ENCODE results near the gene CERS6.

The CERS6 gene

GRCh38 chr2:168698969-168699368 is 242.9 kb downstream of the CERS6 start:
- no peak for DNase-seq (ENCODE audit: low read depth)
- no peak overlapping the region for H3K4me3 ChIP-seq (ENCODE audit: low read depth, low read length)
- no peak for TF ChIP-seq CTCF (conservative IDR thresholded peaks at IDR 0.05; ENCODE audit: low read depth, low read length)

- DNase-seq (ENCODE audit: low read depth), result peak; percentile 96
- no peak overlapping the region for H3K4me3 ChIP-seq (ENCODE audit: low read depth, low read length)
- TF ChIP-seq CTCF (conservative IDR thresholded peaks at IDR 0.05; ENCODE audit: low read depth, low read length), result no peak
These were observed 243.9 kb downstream of the CERS6 start for GRCh38 chr2:168699844-168700417.

- no peak overlapping the region for H3K4me3 ChIP-seq (ENCODE audit: low read depth, low read length)
- TF ChIP-seq CTCF (conservative IDR thresholded peaks at IDR 0.05; ENCODE audit: low read depth, low read length), result no peak
- DNase-seq (ENCODE audit: low read depth), result no peak
These were observed 244.7 kb downstream of the CERS6 start for GRCh38 chr2:168700615-168701245.

- no peak for TF ChIP-seq CTCF (conservative IDR thresholded peaks at IDR 0.05; ENCODE audit: low read depth, low read length)
- H3K4me3 ChIP-seq (ENCODE audit: low read depth, low read length), result no peak overlapping the region
- DNase-seq (ENCODE audit: low read depth), result no peak
These were observed 246.5 kb downstream of the CERS6 start for GRCh38 chr2:168702579-168702978.

- TF ChIP-seq CTCF (conservative IDR thresholded peaks at IDR 0.05; ENCODE audit: low read depth, low read length), result no peak
- no peak for DNase-seq (ENCODE audit: low read depth)
- H3K4me3 ChIP-seq (ENCODE audit: low read depth, low read length), result no peak overlapping the region
These were observed 247.9 kb downstream of the CERS6 start for GRCh38 chr2:168703926-168704325.

- H3K4me3 ChIP-seq (ENCODE audit: low read depth, low read length), result no peak overlapping the region
- peak; percentile 51 for TF ChIP-seq CTCF (conservative IDR thresholded peaks at IDR 0.05; ENCODE audit: low read depth, low read length)
- peak; percentile 70 for DNase-seq (ENCODE audit: low read depth)
These were observed 249.7 kb downstream of the CERS6 start for GRCh38 chr2:168705534-168706470.

Data from choroid plexus epithelial cell (primary cell).